ENCODE results near the gene MEX3A. TPM values are rescaled to one million over a fixed set of nuclear protein-coding genes. Genes with fewer than 3 reads are reported as not detected.
"Not testable (repeated sequence)": the region's sequence is repeated elsewhere in the genome, so short reads cannot be mapped to it uniquely, and the experiment has no call there.

Gene MEX3A
- total and polyA plus RNA-seq, 9 donors: 3.5 to 12.4 (median 9.1) TPM

- Histone ChIP-seq H3K27ac (no peak overlapping the region), H3K36me3 (no peaks in the 10 kb centered on the region), H3K9me3 (no peaks in the 10 kb centered on the region), H3K4me3 (no peak overlapping the region), H3K4me1 (ENCODE audit: insufficient read depth) (no peaks in the 10 kb centered on the region), H3K27me3 (no peaks in the 10 kb centered on the region)
- no peak for TF ChIP-seq CTCF (IDR thresholded peaks at IDR 0.05)
- TF ChIP-seq EP300 (IDR thresholded peaks at IDR 0.05): no peak
- no peak for TF ChIP-seq POLR2A (IDR thresholded peaks at IDR 0.05)
- intact Hi-C loops (cut with DNase I): no loop called here
- DNase-seq: no peak
- whole genome bisulfite sequencing, 3 donors: 41 to 51% (median 44%) methylated on average over 5 of the region's 5 CpGs
Observed at GRCh38 chr1:156073740-156074139, 8.5 kb downstream of the MEX3A start.

DNA sequence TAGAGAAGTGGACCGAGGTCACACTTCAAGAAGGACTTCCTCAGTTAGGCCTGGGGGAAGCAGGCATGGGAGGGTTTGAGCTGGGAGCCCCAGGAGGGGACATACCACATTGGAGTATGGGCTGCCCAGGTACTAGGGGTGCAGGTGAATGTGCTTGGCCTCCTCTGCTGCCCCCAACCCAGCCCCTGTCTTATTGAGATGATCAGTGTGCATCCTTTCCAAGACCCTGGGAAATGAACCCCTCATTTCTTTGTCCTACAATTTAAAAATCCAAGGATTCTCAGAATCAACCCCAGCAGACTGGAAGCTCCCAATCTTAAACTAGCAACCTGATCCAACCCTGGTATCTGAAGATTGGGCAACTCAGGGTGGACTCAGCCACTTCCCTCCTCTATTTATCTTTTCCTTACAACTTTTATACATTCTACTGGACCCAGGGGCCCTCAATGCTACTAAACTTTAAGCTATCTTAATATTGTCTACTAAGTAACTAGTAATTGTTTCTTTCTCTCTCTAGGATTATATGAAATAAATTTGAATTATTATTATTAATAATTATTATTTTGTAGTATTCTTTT, 9.1 kb downstream of the MEX3A start:
- Histone ChIP-seq H3K27me3 (no peaks in the 10 kb centered on the region), H3K9me3 (no peaks in the 10 kb centered on the region), H3K4me1 (ENCODE audit: insufficient read depth) (no peaks in the 10 kb centered on the region), H3K27ac (no peak overlapping the region), H3K4me3 (no peak overlapping the region), H3K36me3 (no peaks in the 10 kb centered on the region)
- WGBS, 3 donors: 0 to 65% (median 39%) methylated on average over 1 of the region's 1 CpG
- no peak for DNase-seq
- no peak for TF ChIP-seq EP300 (IDR thresholded peaks at IDR 0.05)
- no peak for TF ChIP-seq POLR2A (IDR thresholded peaks at IDR 0.05)
- intact Hi-C loops (cut with DNase I): no loop called here

DNA sequence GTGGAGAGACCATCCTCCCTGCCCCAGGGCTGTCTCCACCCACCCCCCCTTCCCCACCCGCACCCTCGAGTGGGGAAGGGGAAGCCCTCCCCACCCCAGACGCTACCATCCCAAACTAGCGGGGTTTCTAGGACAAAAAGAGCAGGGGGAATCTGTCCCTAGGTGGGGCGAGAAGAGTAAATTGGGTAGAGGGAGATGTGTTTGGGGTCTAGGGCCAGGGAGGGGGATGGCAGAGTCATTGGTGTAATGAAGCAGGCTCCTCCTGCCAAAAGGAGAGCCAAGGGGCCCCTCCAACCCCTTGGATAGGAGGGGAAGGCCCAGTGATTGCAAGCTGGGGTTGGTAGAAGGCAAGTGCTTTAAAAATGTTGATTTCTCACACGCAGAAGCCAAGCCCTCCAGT, 10.0 kb downstream of the MEX3A start:
- H3K27ac ChIP-seq: no peak overlapping the region
- intact Hi-C loops (cut with DNase I): no loop called here
- H3K27me3 ChIP-seq: no peaks in the 10 kb centered on the region
- no peaks in the 10 kb centered on the region for H3K4me1 ChIP-seq (ENCODE audit: insufficient read depth)
- no peak overlapping the region for H3K4me3 ChIP-seq
- no peak for DNase-seq
- no peak for TF ChIP-seq CTCF (IDR thresholded peaks at IDR 0.05)
- no peak for TF ChIP-seq EP300 (IDR thresholded peaks at IDR 0.05)
- TF ChIP-seq POLR2A (IDR thresholded peaks at IDR 0.05): no peak
- no peaks in the 10 kb centered on the region for H3K9me3 ChIP-seq
- no peaks in the 10 kb centered on the region for H3K36me3 ChIP-seq
- 50 to 53% (median 52%) methylated on average over 6 of the region's 6 CpGs for WGBS, 3 donors

GRCh38 chr1:156071332-156071816, 10.9 kb downstream of the MEX3A start:
- intact Hi-C loops (cut with DNase I); DNase-seq; H3K4me1 ChIP-seq (ENCODE audit: insufficient read depth); H3K36me3 ChIP-seq; H3K4me3 ChIP-seq; H3K27me3 ChIP-seq; H3K9me3 ChIP-seq; H3K27ac ChIP-seq: not testable (repeated sequence)
- 81 to 87% (median 84%) methylated on average over 7 of the region's 7 CpGs for WGBS, 3 donors

- DNase-seq: no peak
- Histone ChIP-seq H3K36me3 (no peaks in the 10 kb centered on the region), H3K4me3 (no peak overlapping the region), H3K4me1 (ENCODE audit: insufficient read depth) (no peaks in the 10 kb centered on the region), H3K9me3 (no peaks in the 10 kb centered on the region), H3K27me3 (no peaks in the 10 kb centered on the region), H3K27ac (no peak overlapping the region)
- 30 to 46% (median 42%) methylated on average over 4 of the region's 4 CpGs for WGBS, 3 donors
- intact Hi-C loops (cut with DNase I): no loop called here
- TF ChIP-seq CTCF (IDR thresholded peaks at IDR 0.05): no peak
- TF ChIP-seq EP300 (IDR thresholded peaks at IDR 0.05): no peak
- TF ChIP-seq POLR2A (IDR thresholded peaks at IDR 0.05): no peak
Observed at GRCh38 chr1:156070548-156070947, 11.7 kb downstream of the MEX3A start.

Measured in ovary (tissue), 9 donors.